ENCODE results near the gene GABRD. TPM values are rescaled to one million over a fixed set of nuclear protein-coding genes. Genes with fewer than 3 reads are reported as not detected.

GABRD gene
- total and polyA plus RNA-seq, 10 of the 15 experiments (the other 5 are each of a cell fraction or from before 2014, with no cell fraction given): not detected

- no peak for TF ChIP-seq PBX3 (IDR thresholded peaks at IDR 0.05; ENCODE audit: insufficient replicate concordance, low read depth, low read length)
- no peak for TF ChIP-seq ZBTB4 (CRISPR knock-in tag; IDR thresholded peaks at IDR 0.05)
Measured at GRCh38 chr1:1985375-1986050, 33.6 kb upstream of the GABRD start (continued).

- BruUV-seq (replicated peaks): no TSS peak
- Histone ChIP-seq H3K27ac (ENCODE audit: control insufficient read depth, insufficient read depth) (no peak overlapping the region), H3K4me2 (ENCODE audit: control insufficient read depth, insufficient read depth) (no peak overlapping the region), H3K4me3 (no peak overlapping the region), H3K9ac (ENCODE audit: control insufficient read depth, insufficient read depth, low read length) (no peak overlapping the region), H3K9me3 (replicated peaks; ENCODE audit: control insufficient read depth, insufficient read depth, low read length) (no peaks in the 10 kb centered on the region), H3K36me3 (ENCODE audit: control insufficient read depth in 2 of 2, insufficient read depth in 2 of 2, low read length in 1 of 2) (no peaks in the 10 kb centered on the region), H3K79me2 (ENCODE audit: control insufficient read depth, insufficient read depth, low read length) (no peaks in the 10 kb centered on the region), H4K20me1 (ENCODE audit: control insufficient read depth, insufficient read depth) (no peaks in the 10 kb centered on the region), H3K27me3 (replicated peaks in 1 of 2; ENCODE audit: control insufficient read depth in 2 of 2, insufficient read depth in 2 of 2, low read length in 1 of 2) (no peaks in the 10 kb centered on the region), H2AFZ (ENCODE audit: control insufficient read depth, low read depth, low read length) (no peak overlapping the region), H3K4me1 (ENCODE audit: control insufficient read depth, insufficient read depth, low read length) (no peaks in the 10 kb centered on the region)
- ChIA-PET RAD21 (ENCODE audit: unreplicated experiment) (no interaction called here), CTCF (no interaction called here), POLR2A (no interaction called here), SMC1A (ENCODE audit: uncharacterized antibody, unreplicated experiment) (no interaction called here)
- in situ Hi-C loops (cut with MboI) (no loop called here), intact Hi-C loops (cut with micrococcal nuclease; ENCODE audit: unreplicated experiment) (no loop called here)
- TF ChIP-seq IKZF1 (conservative IDR thresholded peaks at IDR 0.05) (no peak), ASH2L (IDR thresholded peaks at IDR 0.05; ENCODE audit: borderline replicate concordance, low read depth) (no peak), CEBPB (IDR thresholded peaks at IDR 0.05; ENCODE audit: borderline replicate concordance in 1 of 2, low read depth in 2 of 2, low read length in 2 of 2) (no peak), POLR2AphosphoS2 (IDR thresholded peaks at IDR 0.05; ENCODE audit: low read depth, low read length) (no peak)
- ATAC-seq (no peak), DNase-seq (ENCODE audit: low read depth, low spot score) (no peak), FAIRE-seq (no peak)
- 37% methylated on average over 24 of the region's 24 CpGs for WGBS (ENCODE audit: insufficient coverage, insufficient replicate concordance, low lambda C conversion rate, missing lambda C conversion rate)
Measured at GRCh38 chr1:1986451-1987141, 32.5 kb upstream of the GABRD start.

All from GM12878 (cell line).